Omental fat pad (tissue), 4 donors: ENCODE results near the gene EMP2. TPM values are rescaled to one million over a fixed set of nuclear protein-coding genes. Genes with fewer than 3 reads are reported as not detected.
"Not testable (repeated sequence)": the region's sequence is repeated elsewhere in the genome, so short reads cannot be mapped to it uniquely, and the experiment has no call there.

Experiments
- ATAC-seq: fragments of 150-250 bp; one replicate; pipeline ENCODE4 v1.9.1; 2016; ENCODE audit warnings: mild to moderate bottlenecking, moderate library complexity; ENCODE audit not compliant: low FRiP score
- DNase-seq: peaks from one replicate; pipeline ENCODE4 v3.0.0-alpha.2; 2019; ENCODE audit warnings: low spot score
- CTCF ChIP-seq, 3 donors: fragments of 450-650 bp; IDR thresholded peaks; one replicate each; pipeline ENCODE4 v1.5.1; 2016 to 2017; ENCODE audit warnings: antibody characterized with exemption in 3 of 3, mild to moderate bottlenecking in 3 of 3, moderate library complexity in 2 of 3
- total RNA-seq, 4 donors: library from RNA; depleted of rRNA; stranded (reverse); fragments of >200 nt; gene quantifications; one replicate each; pipeline ENCODE4 v1.1.0, GENCODE V29; 2016

The EMP2 gene
- total RNA-seq, 4 donors from 2014 or later: 36.7 to 80.4 (median 50.1) TPM

- TF ChIP-seq CTCF (IDR thresholded peaks at IDR 0.05): no peak
- DNase-seq: no peak
- ATAC-seq: no peak
Measured at GRCh38 chr16:10566613-10567012, 13.8 kb downstream of the EMP2 start.

GRCh38 chr16:10565167-10565566, 15.2 kb downstream of the EMP2 start:
- DNase-seq (no peak), ATAC-seq (no peak)
- no peak for TF ChIP-seq CTCF (IDR thresholded peaks at IDR 0.05)

GRCh38 chr16:10564591-10564990, 15.8 kb downstream of the EMP2 start:
- no peak for TF ChIP-seq CTCF (IDR thresholded peaks at IDR 0.05)
- DNase-seq (no peak), ATAC-seq (no peak)

GRCh38 chr16:10562361-10562899, 18.0 kb downstream of the EMP2 start:
- ATAC-seq: no peak
- TF ChIP-seq CTCF (IDR thresholded peaks at IDR 0.05): no peak
- DNase-seq: no peak

GRCh38 chr16:10561425-10561824, 19.0 kb downstream of the EMP2 start:
- no peak for TF ChIP-seq CTCF (IDR thresholded peaks at IDR 0.05)
- ATAC-seq: no peak

GRCh38 chr16:10561001-10561400, 19.4 kb downstream of the EMP2 start:
- DNase-seq: no peak
- TF ChIP-seq CTCF (IDR thresholded peaks at IDR 0.05): no peak
- no peak for ATAC-seq

More at GRCh38 chr16:10561425-10561824, 19.0 kb downstream of the EMP2 start:
- DNase-seq: no peak

- not testable (repeated sequence) for DNase-seq
Measured at GRCh38 chr16:10559792-10560191, 20.6 kb downstream of the EMP2 start.

More at GRCh38 chr16:10559792-10560191, 20.6 kb downstream of the EMP2 start:
- not testable (repeated sequence) for ATAC-seq
